Tibial artery (tissue), 4 donors: ENCODE measurements around the gene PCDHGB2.
"Not testable (repeated sequence)": the region's sequence is repeated elsewhere in the genome, so short reads cannot be mapped to it uniquely, and the experiment has no call there.

Experiments used
- DNase-seq, 2 donors: peaks; one replicate each; pipeline ENCODE4 v3.0.0-alpha.2; 2019
- H3K27ac ChIP-seq, 2 donors: fragments of 200-600 bp; sonication (generic) in 1 of 2; 1 replicate in 1 of 2; 2 replicates in 1 of 2; pipeline ENCODE4 v1.5.1; 2018 to 2019; ENCODE audit warnings: mild to moderate bottlenecking in 1 of 2
- H3K27me3 ChIP-seq, 2 donors: fragments of 200-600 bp; sonication (generic) in 1 of 2; one replicate each; pipeline versions ENCODE4 v1.5.1 to v1.6.0; 2016 to 2019
- H3K36me3 ChIP-seq, 3 donors: fragments of 200-600 bp; sonication (generic) in 2 of 3; one replicate each; pipeline ENCODE4 v1.5.1; 2016 to 2019; ENCODE audit warnings: mild to moderate bottlenecking in 2 of 3
- H3K4me1 ChIP-seq, 4 donors: fragments of 200-600 bp; sonication (generic) in 2 of 4; 1 replicate in 3 of 4; 2 replicates in 1 of 4; pipeline ENCODE4 v1.5.1; 2016 to 2019
- H3K4me3 ChIP-seq, 2 donors: fragments of 200-600 bp; sonication (generic) in 1 of 2; 1 replicate in 1 of 2; 2 replicates in 1 of 2; pipeline ENCODE4 v1.5.1; 2018 to 2019; ENCODE audit warnings: mild to moderate bottlenecking in 2 of 2
- H3K9me3 ChIP-seq, 3 donors: fragments of 200-600 bp; sonication (generic) in 1 of 3; one replicate each; pipeline ENCODE4 v1.5.1; 2016 to 2019
- intact Hi-C: fragments of 100-400 bp; cut with DNase I; formaldehyde crosslinking; loops from one replicate; pipeline ENCODE4 v1.15.0; 2023; ENCODE audit warnings: low total_unique reads
- TF ChIP-seq, protein P1 (sequence below), 2 experiments: fragments of 200-600 bp in 1 of 2; fragments of 450-650 bp in 1 of 2; IDR thresholded peaks; one replicate each; pipeline ENCODE4 v1.5.1; 2017 to 2019; ENCODE audit warnings: antibody characterized with exemption in 2 of 2, mild to moderate bottlenecking in 1 of 2, moderate library complexity in 1 of 2

PCDHGB2 gene

GRCh38 chr5:141373673-141374317 lies 14.0 kb downstream of the PCDHGB2 start, which contains the start of gene PCDHGA6:
Gene PCDHGA6, plus strand, starts transcription at chr5:141373891. Its CDS starts 193 bp downstream, at chr5:141374084.
- Histone ChIP-seq H3K9me3 (peaks cover 6 to 100% (median 95%) of the 10 kb centered on the region in 3 donors), H3K27ac (no peak within 1 kb of the TSS), H3K4me1 (no peaks in the 10 kb centered on the region), H3K4me3 (peak within 1 kb of the TSS; percentile 21 to 30), H3K27me3 (no peaks in the 10 kb centered on the region), H3K36me3 (peaks cover 0 to 71% (median 70%) of the 10 kb centered on the region in 3 donors)
- intact Hi-C loops = no loop called here
- TF ChIP-seq, protein P1, sequence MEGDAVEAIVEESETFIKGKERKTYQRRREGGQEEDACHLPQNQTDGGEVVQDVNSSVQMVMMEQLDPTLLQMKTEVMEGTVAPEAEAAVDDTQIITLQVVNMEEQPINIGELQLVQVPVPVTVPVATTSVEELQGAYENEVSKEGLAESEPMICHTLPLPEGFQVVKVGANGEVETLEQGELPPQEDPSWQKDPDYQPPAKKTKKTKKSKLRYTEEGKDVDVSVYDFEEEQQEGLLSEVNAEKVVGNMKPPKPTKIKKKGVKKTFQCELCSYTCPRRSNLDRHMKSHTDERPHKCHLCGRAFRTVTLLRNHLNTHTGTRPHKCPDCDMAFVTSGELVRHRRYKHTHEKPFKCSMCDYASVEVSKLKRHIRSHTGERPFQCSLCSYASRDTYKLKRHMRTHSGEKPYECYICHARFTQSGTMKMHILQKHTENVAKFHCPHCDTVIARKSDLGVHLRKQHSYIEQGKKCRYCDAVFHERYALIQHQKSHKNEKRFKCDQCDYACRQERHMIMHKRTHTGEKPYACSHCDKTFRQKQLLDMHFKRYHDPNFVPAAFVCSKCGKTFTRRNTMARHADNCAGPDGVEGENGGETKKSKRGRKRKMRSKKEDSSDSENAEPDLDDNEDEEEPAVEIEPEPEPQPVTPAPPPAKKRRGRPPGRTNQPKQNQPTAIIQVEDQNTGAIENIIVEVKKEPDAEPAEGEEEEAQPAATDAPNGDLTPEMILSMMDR (IDR thresholded peaks at IDR 0.05) = peak in 1 of 2 experiments; percentile 25
- DNase-seq = no peak

- Histone ChIP-seq H3K36me3 (peaks cover 0 to 78% (median 71%) of the 10 kb centered on the region in 3 donors), H3K9me3 (peaks cover 6 to 100% (median 87%) of the 10 kb centered on the region in 3 donors), H3K27ac (no peak overlapping the region), H3K27me3 (no peaks in the 10 kb centered on the region), H3K4me3 (no peak overlapping the region), H3K4me1 (no peaks in the 10 kb centered on the region)
- intact Hi-C loops = no loop called here
- no peak for DNase-seq
- TF ChIP-seq, protein P1 (IDR thresholded peaks at IDR 0.05) = no peak
Measured at GRCh38 chr5:141374627-141375026, 14.8 kb downstream of the PCDHGB2 start.

DNA sequence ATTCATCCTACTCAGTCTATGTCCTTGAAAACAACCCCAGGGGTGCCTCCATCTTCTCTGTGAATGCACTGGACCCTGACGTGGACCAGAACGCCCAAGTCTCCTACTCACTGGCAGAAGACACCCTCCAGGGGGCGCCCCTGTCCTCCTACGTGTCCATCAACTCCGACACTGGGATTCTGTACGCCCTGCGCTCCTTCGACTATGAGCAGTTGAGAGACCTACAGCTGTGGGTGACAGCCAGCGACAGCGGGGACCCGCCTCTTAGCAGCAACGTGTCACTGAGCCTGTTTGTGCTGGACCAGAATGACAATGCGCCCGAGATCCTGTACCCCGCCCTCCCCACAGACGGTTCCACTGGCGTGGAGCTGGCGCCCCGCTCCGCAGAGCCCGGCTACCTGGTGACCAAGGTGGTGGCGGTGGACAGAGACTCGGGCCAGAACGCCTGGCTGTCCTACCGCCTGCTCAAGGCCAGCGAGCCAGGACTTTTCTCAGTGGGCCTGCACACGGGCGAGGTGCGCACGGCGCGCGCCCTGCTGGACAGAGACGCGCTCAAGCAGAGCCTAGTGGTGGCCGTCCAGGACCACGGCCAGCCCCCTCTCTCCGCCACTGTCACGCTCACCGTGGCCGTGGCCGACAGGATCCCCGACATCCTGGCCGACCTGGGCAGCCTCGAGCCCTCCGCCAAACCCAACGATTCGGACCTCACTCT lies 15.8 kb downstream of the PCDHGB2 start:
- H3K4me3 ChIP-seq, H3K27ac ChIP-seq, H3K27me3 ChIP-seq, H3K4me1 ChIP-seq, intact Hi-C loops, DNase-seq: not testable (repeated sequence)
- Histone ChIP-seq H3K36me3 (peaks cover 0 to 75% (median 63%) of the 10 kb centered on the region in 3 donors), H3K9me3 (peaks cover 6 to 100% (median 85%) of the 10 kb centered on the region in 3 donors)

DNA sequence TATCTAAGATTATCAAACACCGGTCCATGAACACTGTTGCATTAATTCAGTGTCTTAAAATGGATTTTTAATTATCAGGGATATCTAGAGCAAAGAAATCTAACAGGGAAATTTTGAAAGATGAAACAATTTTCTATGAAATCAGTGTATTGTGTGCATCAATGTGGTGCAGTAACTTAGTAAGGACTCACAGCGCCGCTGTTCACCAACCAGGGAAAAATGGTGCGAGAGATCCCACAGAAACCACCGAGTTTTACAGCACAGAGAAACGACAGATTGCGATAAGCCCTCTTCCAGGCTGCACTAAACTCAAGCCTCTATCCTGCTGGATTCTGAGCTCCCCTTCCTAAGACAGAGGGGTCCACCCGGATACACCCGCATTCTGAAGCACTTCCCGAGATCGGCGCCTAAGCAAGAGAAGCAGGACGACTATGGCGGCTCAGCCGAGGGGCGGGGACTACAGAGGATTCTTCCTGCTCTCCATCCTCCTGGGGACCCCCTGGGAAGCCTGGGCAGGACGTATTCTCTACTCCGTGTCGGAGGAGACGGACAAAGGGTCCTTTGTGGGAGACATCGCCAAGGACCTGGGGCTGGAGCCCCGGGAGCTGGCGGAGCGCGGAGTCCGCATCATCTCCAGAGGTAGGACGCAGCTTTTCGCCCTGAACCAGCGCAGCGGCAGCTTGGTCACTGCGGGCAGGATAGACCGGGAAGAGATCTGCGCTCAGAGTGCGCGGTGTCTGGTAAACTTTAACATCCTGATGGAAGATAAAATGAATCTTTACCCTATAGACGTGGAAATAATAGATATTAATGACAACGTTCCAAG lies 22.9 kb downstream of the PCDHGB2 start, which contains the start of gene PCDHGA7:
Gene PCDHGA7, plus strand, starts transcription at position 274 of the 826 bp plus-strand sequence. Its CDS starts 158 bp downstream, at position 432.
- Histone ChIP-seq H3K27me3 (no peaks in the 10 kb centered on the region), H3K4me3 (peak within 1 kb of the TSS; percentile 13 to 29), H3K27ac (no peak within 1 kb of the TSS), H3K36me3 (peaks cover 4 to 70% (median 68%) of the 10 kb centered on the region in 3 donors), H3K9me3 (peaks cover 37 to 100% (median 80%) of the 10 kb centered on the region in 3 donors), H3K4me1 (no peaks in the 10 kb centered on the region)
- TF ChIP-seq, protein P1 (IDR thresholded peaks at IDR 0.05) = peak in 1 of 2 experiments; percentile 10
- no peak for DNase-seq
- intact Hi-C loops = no loop called here

DNA sequence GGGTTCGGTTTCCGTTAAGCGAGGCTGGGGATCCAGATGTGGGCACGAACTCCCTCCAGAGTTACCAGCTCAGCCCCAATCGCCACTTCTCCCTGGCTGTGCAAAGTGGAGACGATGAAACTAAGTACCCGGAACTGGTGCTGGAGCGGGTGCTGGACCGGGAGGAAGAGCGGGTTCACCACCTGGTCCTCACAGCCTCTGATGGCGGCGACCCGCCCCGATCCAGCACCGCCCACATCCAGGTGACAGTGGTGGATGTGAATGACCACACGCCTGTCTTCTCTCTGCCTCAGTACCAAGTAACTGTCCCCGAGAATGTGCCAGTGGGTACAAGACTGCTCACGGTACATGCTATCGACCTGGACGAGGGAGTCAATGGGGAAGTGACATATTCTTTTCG lies 23.6 kb downstream of the PCDHGB2 start:
- Histone ChIP-seq H3K27me3 (no peaks in the 10 kb centered on the region), H3K27ac (no peak overlapping the region), H3K9me3 (peaks cover 37 to 98% (median 77%) of the 10 kb centered on the region in 3 donors), H3K36me3 (peaks cover 4 to 64% (median 63%) of the 10 kb centered on the region in 3 donors), H3K4me1 (no peaks in the 10 kb centered on the region), H3K4me3 (peak overlapping the region in 1 of 2 donors; percentile 29)
- no peak for DNase-seq
- TF ChIP-seq, protein P1 (IDR thresholded peaks at IDR 0.05) = no peak
- intact Hi-C loops = no loop called here
